ENCODE results near the gene NUP210L. TPM values are rescaled to one million over a fixed set of nuclear protein-coding genes. Genes with fewer than 3 reads are reported as not detected.

Gene NUP210L
- total and polyA plus RNA-seq, 2 donors (not counting 3 experiments of a cell fraction or from before 2014, with no cell fraction given) = 0.01 to 0.07 TPM

DNA sequence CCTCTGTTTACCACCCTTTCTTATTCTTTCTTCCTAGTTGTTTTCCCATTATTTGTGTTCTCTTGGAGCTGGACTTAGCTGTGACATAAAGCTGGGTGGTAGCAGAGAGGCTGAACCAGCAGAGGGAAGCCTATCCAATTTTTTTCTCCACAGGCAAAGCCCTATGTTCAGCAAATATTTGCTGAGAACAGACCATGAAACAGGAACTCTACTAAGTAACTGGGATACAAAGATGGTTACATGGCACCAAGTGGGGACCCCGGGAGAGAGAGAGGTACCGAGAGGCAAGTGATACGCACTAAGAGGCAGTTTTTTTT lies 44.6 kb upstream of the NUP210L start:
- Histone ChIP-seq H3K4me1 (ENCODE audit: control insufficient read depth, extremely low read depth, insufficient read depth, low read length) (no peaks in the 10 kb centered on the region), H4K20me1 (replicated peaks; ENCODE audit: control insufficient read depth, extremely low read depth, insufficient read depth, low read length) (no peaks in the 10 kb centered on the region), H3K27ac (ENCODE audit: insufficient read depth, low read depth, low read length) (no peak overlapping the region), H3K4me2 (ENCODE audit: insufficient read depth, low read length) (peak overlapping the region; percentile 4), H3K27me3 (ENCODE audit: control insufficient read depth in 2 of 2, insufficient read depth in 2 of 2, low read length in 2 of 2) (peaks cover 0 to 4% of the 10 kb centered on the region in 2 experiments), H3K4me3 (replicated peaks in 1 of 3; ENCODE audit: insufficient read depth in 1 of 3, low read depth in 1 of 3, low read length in 3 of 3) (no peak overlapping the region), H3K9ac (replicated peaks; ENCODE audit: extremely low read depth, insufficient read depth, low read length) (no peak overlapping the region), H3K9me3 (replicated peaks; ENCODE audit: control insufficient read depth, insufficient read depth, low read length) (no peaks in the 10 kb centered on the region), H3K9me1 (replicated peaks; ENCODE audit: control insufficient read depth, extremely low read depth, insufficient read depth, low read length) (no peaks in the 10 kb centered on the region), H2AFZ (ENCODE audit: low read depth, low read length) (peak overlapping the region; percentile 65), H3K79me2 (ENCODE audit: control insufficient read depth, insufficient read depth, low read length) (no peaks in the 10 kb centered on the region), H3K36me3 (ENCODE audit: control insufficient read depth in 2 of 2, extremely low read depth in 1 of 2, insufficient read depth in 2 of 2, low read length in 2 of 2) (no peaks in the 10 kb centered on the region)
- DNase-seq (ENCODE audit: low read depth, low spot score) (no peak), FAIRE-seq (no peak)
- TF ChIP-seq, protein P1, sequence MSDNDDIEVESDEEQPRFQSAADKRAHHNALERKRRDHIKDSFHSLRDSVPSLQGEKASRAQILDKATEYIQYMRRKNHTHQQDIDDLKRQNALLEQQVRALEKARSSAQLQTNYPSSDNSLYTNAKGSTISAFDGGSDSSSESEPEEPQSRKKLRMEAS (IDR thresholded peaks at IDR 0.05; ENCODE audit: insufficient read depth, insufficient read length) = no peak
- TF ChIP-seq, protein P2, sequence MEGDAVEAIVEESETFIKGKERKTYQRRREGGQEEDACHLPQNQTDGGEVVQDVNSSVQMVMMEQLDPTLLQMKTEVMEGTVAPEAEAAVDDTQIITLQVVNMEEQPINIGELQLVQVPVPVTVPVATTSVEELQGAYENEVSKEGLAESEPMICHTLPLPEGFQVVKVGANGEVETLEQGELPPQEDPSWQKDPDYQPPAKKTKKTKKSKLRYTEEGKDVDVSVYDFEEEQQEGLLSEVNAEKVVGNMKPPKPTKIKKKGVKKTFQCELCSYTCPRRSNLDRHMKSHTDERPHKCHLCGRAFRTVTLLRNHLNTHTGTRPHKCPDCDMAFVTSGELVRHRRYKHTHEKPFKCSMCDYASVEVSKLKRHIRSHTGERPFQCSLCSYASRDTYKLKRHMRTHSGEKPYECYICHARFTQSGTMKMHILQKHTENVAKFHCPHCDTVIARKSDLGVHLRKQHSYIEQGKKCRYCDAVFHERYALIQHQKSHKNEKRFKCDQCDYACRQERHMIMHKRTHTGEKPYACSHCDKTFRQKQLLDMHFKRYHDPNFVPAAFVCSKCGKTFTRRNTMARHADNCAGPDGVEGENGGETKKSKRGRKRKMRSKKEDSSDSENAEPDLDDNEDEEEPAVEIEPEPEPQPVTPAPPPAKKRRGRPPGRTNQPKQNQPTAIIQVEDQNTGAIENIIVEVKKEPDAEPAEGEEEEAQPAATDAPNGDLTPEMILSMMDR (IDR thresholded peaks at IDR 0.05; ENCODE audit: extremely low read depth in 1 of 2, insufficient read depth in 1 of 2, low read depth in 1 of 2, low read length in 2 of 2) = no peak
- no peak for TF ChIP-seq POLR2A (IDR thresholded peaks at IDR 0.05; ENCODE audit: low read depth, low read length)
- TF ChIP-seq MYC (IDR thresholded peaks at IDR 0.05; ENCODE audit: low read depth, low read length) = no peak
- TF ChIP-seq JUN (IDR thresholded peaks at IDR 0.05; ENCODE audit: borderline replicate concordance, insufficient read depth, insufficient read length, low read depth) = no peak
- TF ChIP-seq FOS (IDR thresholded peaks at IDR 0.05; ENCODE audit: borderline replicate concordance, insufficient read depth, low read length) = no peak
- no peak for TF ChIP-seq EZH2 (IDR thresholded peaks at IDR 0.05; ENCODE audit: borderline replicate concordance, low read depth, low read length, severe bottlenecking)
- no TSS peak for BruUV-seq (replicated peaks)
- ChIA-PET CTCF (interaction anchor here (0.7 to 3.1 kb wide), 29 partner anchors 8 to 285 kb away, joined by 3 to 49 read pairs (median 4); partner anchors contain the start of genes HAX1 and UBAP2L), POLR2A (interaction anchor here (0.5 to 1.2 kb wide), 3 partner anchors 9 to 72 kb away, joined by 3 to 10 read pairs (median 6); partner anchors contain the start of gene UBAP2L)
- intact Hi-C loops (cut with micrococcal nuclease) = loop anchor here (1.0 to 10.0 kb wide), 3 partner anchors 73 to 275 kb away; partner anchors contain the start of gene HAX1
- dilution Hi-C loops (cut with MboI; ENCODE audit: extremely low pct_ligation_motif_present, low sequenced_read_pairs) = no loop called here

Measured in endothelial cell of umbilical vein (primary cell).